ENCODE measurements around the gene ASCL5.
A peak's percentile ranks its signal among the peaks of the same experiment; 100 is the strongest.
"Not testable (repeated sequence)": the region's sequence is repeated elsewhere in the genome, so short reads cannot be mapped to it uniquely, and the experiment has no call there.

ASCL5 gene, protein sequence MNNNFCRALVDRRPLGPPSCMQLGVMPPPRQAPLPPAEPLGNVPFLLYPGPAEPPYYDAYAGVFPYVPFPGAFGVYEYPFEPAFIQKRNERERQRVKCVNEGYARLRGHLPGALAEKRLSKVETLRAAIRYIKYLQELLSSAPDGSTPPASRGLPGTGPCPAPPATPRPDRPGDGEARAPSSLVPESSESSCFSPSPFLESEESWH

GRCh38 chr1:201126832-201127754 lies at the start of gene ASCL5:
Gene ASCL5 (minus strand): TSS chr1:201127184. CDS start chr1:201115372, 11,812 bp downstream.
- no peak for DNase-seq

- DNase-seq, result no peak
Measured at GRCh38 chr1:201175820-201176500, 49.0 kb upstream of the ASCL5 start.

- DNase-seq, result no peak
Measured at GRCh38 chr1:201173736-201174135, 46.8 kb upstream of the ASCL5 start.

- no peak for DNase-seq
Measured at GRCh38 chr1:201172999-201173610, 46.1 kb upstream of the ASCL5 start.

DNA sequence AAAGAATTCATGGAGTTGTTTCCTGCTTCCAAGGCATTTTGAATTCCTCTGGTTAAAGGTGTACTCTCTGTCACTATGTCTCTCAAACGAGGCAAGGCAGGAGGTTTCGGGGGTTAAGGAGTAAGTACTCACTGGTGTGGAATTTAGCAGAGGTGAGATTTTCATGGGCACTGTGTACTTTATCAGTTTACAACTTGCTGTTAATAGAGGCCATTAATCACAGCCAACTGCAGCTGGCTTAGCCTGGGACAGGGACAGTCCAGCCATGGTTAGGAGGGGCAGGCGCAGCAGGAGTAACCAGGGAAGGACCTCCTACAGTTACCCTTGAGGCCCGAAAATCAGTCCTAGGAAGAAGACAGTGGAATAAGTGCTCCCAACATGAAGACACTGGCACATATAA lies 45.3 kb upstream of the ASCL5 start:
- DNase-seq, result no peak

DNA sequence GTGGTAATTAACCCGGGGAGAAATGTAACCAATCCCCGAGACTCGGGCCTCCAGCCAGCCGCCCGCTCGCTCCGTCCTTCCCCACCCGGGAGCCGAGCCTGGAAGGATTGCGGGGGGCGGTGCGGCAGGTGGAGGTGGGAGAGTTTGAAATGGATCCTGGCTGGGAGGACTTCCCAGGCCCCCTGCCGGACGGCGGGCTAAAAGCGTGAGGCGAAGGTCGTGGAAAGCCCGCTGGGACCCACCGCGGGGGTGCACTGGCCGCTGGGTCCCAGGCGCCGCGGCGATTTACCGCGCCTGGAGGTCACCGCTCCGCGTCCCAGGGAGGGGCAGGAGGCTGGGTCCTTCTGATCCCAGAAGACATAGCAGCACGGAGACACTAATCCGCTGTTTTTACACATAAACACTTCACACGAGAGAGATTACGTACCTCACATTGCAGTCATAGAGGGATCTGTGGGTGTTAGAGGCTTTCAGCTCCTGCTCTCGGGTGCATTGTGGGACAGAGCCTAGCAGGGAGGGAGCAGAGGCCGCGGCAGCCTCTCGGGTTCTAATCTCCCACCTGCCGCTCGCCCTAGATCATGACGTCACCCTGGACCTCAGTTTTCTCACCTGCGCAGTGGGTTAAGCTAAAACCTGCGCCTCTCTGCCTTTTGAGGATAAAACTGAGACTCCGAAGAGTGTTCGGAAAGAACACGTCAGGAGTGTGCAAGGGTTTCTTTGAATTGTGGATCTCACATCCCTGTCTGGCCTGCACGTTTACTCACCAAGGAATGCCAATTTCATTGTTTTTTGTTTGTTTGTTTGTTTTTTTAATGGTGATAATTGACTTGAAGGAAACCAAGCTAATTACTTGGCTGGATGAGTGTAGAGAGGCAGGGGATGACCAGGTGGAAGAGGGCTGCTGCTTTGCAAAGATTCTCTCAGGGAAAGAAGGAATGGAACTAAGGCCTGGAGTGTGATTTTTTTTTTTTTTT lies 44.4 kb upstream of the ASCL5 start:
- DNase-seq, result no peak

- DNase-seq, result peak; percentile 34 to 78
Measured at GRCh38 chr1:201170533-201171062, 43.6 kb upstream of the ASCL5 start.

DNA sequence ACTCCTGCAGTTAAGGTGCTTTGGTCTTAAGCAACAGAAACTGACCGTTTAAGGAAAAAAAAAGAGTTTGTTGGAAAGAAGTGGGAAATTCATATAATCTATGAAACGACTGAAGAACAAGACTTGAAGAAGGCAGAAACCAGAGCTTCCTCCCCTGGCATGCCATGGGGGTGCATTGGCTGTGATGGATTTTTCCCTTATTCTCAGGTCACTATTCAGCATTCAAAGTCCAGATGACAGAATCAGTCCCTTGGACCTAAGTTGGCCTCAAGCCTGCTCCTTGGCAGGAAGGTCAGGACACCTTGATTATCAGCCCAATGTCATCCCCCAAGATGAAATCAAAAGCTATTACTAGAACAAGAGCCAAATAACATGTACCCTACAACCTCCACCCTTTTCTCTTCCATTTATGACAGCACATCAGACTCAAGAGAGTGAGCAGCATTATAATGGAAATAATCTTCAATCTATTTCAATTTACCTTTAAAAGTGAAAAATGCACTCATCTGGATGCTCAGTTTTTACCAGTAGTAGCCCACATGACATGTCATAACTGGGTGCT lies 43.1 kb upstream of the ASCL5 start:
- no peak for DNase-seq

DNA sequence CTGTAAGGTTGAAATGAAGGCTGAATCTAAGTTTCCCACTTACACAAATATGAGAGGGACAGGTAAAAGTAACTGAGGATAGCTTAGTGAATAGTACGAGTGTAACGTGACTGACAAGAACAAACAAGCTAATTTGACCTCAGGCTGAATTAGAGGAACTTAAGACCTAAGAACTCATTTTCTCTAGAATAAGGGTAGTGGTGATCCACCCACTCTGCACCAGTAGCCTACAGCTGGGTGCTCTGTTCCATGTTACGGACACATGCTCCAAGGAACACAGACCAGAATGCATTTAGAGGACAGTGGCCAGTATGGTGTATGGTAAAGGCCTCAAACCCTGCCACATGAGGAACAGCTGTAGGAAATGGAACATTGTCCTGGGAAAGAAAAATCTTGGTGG lies 42.2 kb upstream of the ASCL5 start:
- no peak for DNase-seq

DNA sequence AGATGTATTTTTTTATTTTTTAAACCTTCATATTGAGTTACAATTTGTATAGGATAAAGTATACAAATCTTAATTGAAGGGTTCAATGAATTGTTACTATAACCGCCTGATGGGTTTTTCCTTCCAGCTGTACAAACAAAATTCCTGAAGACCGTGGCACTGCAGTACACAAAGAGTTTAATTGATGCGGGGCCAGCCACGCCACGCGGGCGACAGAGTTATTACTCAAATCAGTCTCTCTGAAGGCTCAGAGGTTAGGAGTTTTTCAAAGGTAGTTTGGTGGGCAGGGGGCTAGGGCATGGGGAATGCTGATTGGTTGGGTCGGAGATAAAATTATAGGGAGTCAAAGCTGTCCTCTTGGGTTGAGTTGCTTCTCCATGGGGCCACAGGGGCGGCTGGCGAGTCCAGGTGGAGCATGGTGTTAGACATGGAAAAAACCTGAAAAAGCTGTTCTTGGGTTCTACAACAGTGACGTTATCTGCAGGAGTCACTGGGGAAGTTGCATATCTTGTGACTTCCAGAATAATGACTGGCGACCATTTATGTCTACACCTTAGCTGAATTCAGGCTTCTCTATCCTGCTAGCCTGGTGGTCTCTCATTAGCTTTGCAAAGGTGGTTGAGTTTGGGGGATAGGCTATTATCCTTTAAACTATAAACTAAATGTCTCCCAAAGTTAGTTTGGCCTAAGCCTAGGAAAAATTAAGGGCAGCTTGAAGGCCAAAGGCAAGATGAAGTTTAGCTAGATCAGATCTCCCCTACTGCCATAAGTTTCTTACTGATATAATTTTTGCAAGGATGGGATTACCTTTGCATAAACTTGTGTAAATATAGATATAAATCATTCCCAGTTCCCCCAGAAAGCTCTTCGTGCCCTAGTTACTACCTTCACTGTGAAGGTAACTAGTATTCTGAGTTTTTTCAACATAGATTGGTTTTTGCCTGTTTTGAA lies 40.3 kb upstream of the ASCL5 start:
- no peak for DNase-seq

DNA sequence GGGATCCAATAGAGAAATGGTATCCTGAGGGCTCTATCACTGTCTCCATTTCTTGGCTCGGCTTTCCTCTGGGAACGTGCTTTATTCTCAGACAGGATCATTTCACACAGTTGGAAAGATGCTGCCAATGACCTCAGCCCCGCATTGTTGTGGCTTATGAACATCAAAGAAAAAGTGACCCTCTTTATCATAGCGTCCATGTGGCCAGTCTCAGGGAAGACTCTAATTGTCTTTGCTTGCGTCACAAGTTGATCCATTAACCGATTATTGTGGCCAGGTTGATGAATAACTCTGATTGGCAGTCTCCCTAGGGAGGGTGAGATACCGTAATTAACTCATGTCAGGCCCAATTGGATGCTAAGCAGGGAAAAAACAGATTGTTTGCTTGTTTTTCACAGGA lies 37.7 kb upstream of the ASCL5 start:
- DNase-seq, result no peak

DNA sequence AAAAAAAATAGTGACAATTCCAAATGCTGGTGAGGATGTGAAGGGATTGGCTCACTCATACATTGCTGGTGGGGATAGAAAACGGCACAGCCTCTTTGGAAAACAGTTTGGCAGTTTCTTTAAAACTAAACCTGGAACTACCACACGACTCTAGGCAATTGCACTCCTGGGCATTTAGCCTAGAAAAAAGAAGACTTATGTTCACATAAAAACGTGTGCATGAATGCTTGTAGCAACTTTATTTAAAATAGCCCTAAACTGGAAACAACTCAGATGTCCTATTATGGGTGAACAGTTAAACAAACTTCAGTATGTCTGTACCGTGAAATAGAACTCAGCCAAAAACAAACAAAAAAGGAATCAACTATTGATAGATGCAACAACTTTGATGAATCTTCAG lies 36.7 kb upstream of the ASCL5 start:
- no peak for DNase-seq

DNA sequence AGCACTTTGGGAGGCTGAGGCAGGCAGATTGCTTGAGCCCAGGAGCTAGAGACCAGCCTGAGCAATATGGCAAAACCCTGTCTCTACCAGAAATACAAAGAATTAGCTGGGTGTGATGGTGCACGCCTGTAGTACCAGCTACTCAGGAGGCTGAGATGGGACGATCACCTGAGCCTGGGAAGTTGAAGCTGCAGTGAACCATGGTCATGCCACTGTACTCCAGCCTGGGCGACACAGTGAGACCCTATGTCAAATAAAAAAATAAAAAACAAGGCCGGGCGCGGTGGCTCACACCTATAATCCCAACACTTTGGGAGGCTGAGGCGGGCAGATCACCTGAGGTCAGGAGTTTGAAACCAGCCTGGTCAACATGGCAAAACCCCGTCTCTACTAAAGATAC lies 36.1 kb upstream of the ASCL5 start:
- DNase-seq, result not testable (repeated sequence)

- DNase-seq, result no peak
Measured at GRCh38 chr1:201157949-201158348, 31.0 kb upstream of the ASCL5 start.

GRCh38 chr1:201156819-201157218 lies 29.8 kb upstream of the ASCL5 start:
- DNase-seq, result no peak

- DNase-seq, result no peak
Measured at GRCh38 chr1:201156346-201156745, 29.4 kb upstream of the ASCL5 start.

GRCh38 chr1:201155354-201155753 lies 28.4 kb upstream of the ASCL5 start:
- no peak for DNase-seq

DNA sequence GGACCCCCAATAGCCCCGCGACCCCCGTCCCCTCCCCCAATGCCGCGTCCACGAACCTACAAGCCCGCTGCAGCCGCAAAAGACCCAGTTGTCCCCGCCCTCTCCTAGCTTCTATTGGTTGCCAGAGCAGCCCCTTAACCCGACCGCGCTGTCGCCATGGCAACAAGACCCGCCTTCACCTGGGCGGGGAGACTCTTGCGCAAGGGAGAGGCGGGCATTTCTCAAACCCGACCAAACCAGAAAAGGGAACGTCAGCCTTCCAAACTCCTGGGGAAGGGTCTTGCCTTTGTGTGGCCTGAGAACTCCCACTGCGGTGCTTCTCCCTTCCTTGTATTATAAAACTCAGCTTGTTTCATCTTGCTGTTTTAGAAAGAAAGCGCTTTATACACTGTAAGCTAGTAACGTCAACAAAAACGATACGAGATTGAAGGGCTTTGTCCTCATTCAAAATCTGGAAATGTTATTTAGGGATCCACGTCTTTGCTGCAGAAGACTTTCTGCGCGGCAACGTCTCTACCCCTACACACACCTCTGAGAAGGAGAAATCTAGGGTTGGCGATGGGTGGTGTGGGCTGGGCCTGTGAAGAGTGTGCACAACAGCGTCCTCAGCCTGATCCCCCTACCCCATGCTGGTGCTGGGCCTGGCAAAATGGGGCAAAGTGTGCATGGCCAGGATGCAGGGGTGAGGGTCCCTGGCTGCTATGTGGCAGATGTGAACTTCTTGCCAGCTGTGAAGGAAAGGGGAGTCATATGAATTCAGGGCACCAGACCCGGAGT lies 27.6 kb upstream of the ASCL5 start, which contains the start of gene TMEM9:
Gene TMEM9 (minus strand): TSS at position 86 of the 777 bp plus-strand sequence. CDS start 551 bp downstream, outside the sequence.
- peak; percentile 60 to 81 for DNase-seq
